ENCODE measurements around the gene PLEKHA1.

PLEKHA1 gene

GRCh38 chr10:122481296-122482056 is 107.0 kb downstream of the PLEKHA1 start:
- no peak for DNase-seq

All from activated CD4-positive, alpha-beta T cell treated with anti-CD3 and anti-CD28 coated beads, Interleukin-2, amount 50 U/mL, for 1 hour (primary cell).